PFSK-1 (cell line): ENCODE measurements around the gene HPS4.

Experiments used
- POLR2AphosphoS5 ChIP-seq: IDR thresholded peaks from 2 replicates; pipeline ENCODE4 v1.6.1; 2012; ENCODE audit warnings: low read depth, mild to moderate bottlenecking, control low read depth, low read length, moderate library complexity
- SIN3A ChIP-seq: IDR thresholded peaks from 2 replicates; pipeline ENCODE4 v1.6.1; 2012; ENCODE audit warnings: mild to moderate bottlenecking, low read length, moderate library complexity, borderline replicate concordance; ENCODE audit not compliant: insufficient read depth

DNA sequence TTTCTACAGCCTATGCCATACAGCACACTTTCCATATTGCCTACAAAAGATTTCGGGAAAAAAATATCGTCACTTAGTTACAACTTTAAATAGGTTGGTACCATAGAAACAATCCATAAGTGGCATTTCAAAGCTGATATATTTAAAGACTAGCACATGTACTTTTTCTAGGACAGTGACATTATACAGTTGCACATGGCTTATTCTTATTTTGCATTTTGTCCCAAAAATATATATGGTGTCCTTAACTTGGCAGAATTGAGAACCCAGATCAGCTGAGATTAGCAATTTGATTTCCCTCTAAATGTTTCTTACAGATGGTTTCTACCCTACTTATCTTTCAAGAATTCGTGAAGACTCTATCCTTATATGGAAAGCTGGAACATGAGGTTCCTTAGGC lies 32.3 kb upstream of the HPS4 start:
- TF ChIP-seq SIN3A (no peak), POLR2AphosphoS5 (no peak)
